ENCODE results near the gene ANTKMT. TPM values are rescaled to one million over a fixed set of nuclear protein-coding genes. Genes with fewer than 3 reads are reported as not detected.

ANTKMT gene
- total RNA-seq, 2 donors from 2014 or later = 29.7 to 46.7 TPM

- no peaks in the 10 kb centered on the region for H3K27me3 ChIP-seq (replicated peaks; ENCODE audit: insufficient read depth)
- H3K36me3 ChIP-seq = no peaks in the 10 kb centered on the region
- no peak overlapping the region for H3K27ac ChIP-seq
- no peak for TF ChIP-seq CTCF (IDR thresholded peaks at IDR 0.05)
- DNase-seq (ENCODE audit: low spot score) (no peak), ATAC-seq (ENCODE audit: insufficient number of reproducible peaks, low FRiP score, low read depth) (no peak)
- H3K9me3 ChIP-seq = no peaks in the 10 kb centered on the region
- H3K4me1 ChIP-seq (ENCODE audit: control insufficient read depth in 1 of 2, low read depth in 2 of 2) = peaks cover 21 to 35% of the 10 kb centered on the region in 2 donors
- no peak overlapping the region for H3K4me3 ChIP-seq
These were observed 2.1 kb downstream of the ANTKMT start for GRCh38 chr16:722835-723633.

- DNase-seq (ENCODE audit: low spot score) = no peak
- H3K36me3 ChIP-seq = no peaks in the 10 kb centered on the region
- H3K4me3 ChIP-seq = no peak overlapping the region
- TF ChIP-seq CTCF (IDR thresholded peaks at IDR 0.05) = no peak
- no peak overlapping the region for H3K27ac ChIP-seq
- H3K27me3 ChIP-seq (replicated peaks; ENCODE audit: insufficient read depth) = no peaks in the 10 kb centered on the region
- no peaks in the 10 kb centered on the region for H3K9me3 ChIP-seq
- peaks cover 25 to 39% of the 10 kb centered on the region in 2 donors for H3K4me1 ChIP-seq (ENCODE audit: control insufficient read depth in 1 of 2, low read depth in 2 of 2)
- no peak for ATAC-seq (ENCODE audit: insufficient number of reproducible peaks, low FRiP score, low read depth)
These were observed 2.7 kb downstream of the ANTKMT start for GRCh38 chr16:723695-724094.

- Histone ChIP-seq H3K27me3 (replicated peaks; ENCODE audit: insufficient read depth) (no peaks in the 10 kb centered on the region), H3K4me1 (ENCODE audit: control insufficient read depth in 1 of 2, low read depth in 2 of 2) (peaks cover 25 to 39% of the 10 kb centered on the region in 2 donors), H3K27ac (no peak overlapping the region), H3K9me3 (no peaks in the 10 kb centered on the region), H3K4me3 (no peak overlapping the region), H3K36me3 (no peaks in the 10 kb centered on the region)
- DNase-seq (ENCODE audit: low spot score) (no peak), ATAC-seq (ENCODE audit: insufficient number of reproducible peaks, low FRiP score, low read depth) (no peak)
- no peak for TF ChIP-seq CTCF (IDR thresholded peaks at IDR 0.05)
These were observed 3.5 kb downstream of the ANTKMT start for GRCh38 chr16:724188-725040.

GRCh38 chr16:725041-725376 lies 4.1 kb downstream of the ANTKMT start:
- Histone ChIP-seq H3K9me3 (no peaks in the 10 kb centered on the region), H3K4me3 (no peak overlapping the region), H3K4me1 (ENCODE audit: control insufficient read depth in 1 of 2, low read depth in 2 of 2) (peaks cover 23 to 35% of the 10 kb centered on the region in 2 donors), H3K27ac (no peak overlapping the region), H3K36me3 (no peaks in the 10 kb centered on the region), H3K27me3 (replicated peaks; ENCODE audit: insufficient read depth) (no peaks in the 10 kb centered on the region)
- TF ChIP-seq CTCF (IDR thresholded peaks at IDR 0.05) = no peak
- no peak for ATAC-seq (ENCODE audit: insufficient number of reproducible peaks, low FRiP score, low read depth)
- no peak for DNase-seq (ENCODE audit: low spot score)

- Histone ChIP-seq H3K36me3 (no peaks in the 10 kb centered on the region), H3K4me1 (ENCODE audit: control insufficient read depth in 1 of 2, low read depth in 2 of 2) (peaks cover 18 to 30% of the 10 kb centered on the region in 2 donors), H3K4me3 (no peak overlapping the region), H3K9me3 (no peaks in the 10 kb centered on the region), H3K27me3 (replicated peaks; ENCODE audit: insufficient read depth) (no peaks in the 10 kb centered on the region), H3K27ac (no peak overlapping the region)
- ATAC-seq (ENCODE audit: insufficient number of reproducible peaks, low FRiP score, low read depth) (no peak), DNase-seq (ENCODE audit: low spot score) (no peak)
- no peak for TF ChIP-seq CTCF (IDR thresholded peaks at IDR 0.05)
These were observed 4.7 kb downstream of the ANTKMT start for GRCh38 chr16:725463-726187.
